ENCODE measurements around the gene LITAF. TPM values are rescaled to one million over a fixed set of nuclear protein-coding genes. Genes with fewer than 3 reads are reported as not detected.
A peak's percentile ranks its signal among the peaks of the same experiment; 100 is the strongest.

LITAF gene
- 30.4 and 45.4 TPM in 2 replicates for total RNA-seq

GRCh38 chr16:11586856-11587642 is at the start of gene LITAF:
TSS of gene LITAF (minus strand) at chr16:11586919. CDS start at chr16:11556730, 30,189 bp downstream.
- no peak for DNase-seq (ENCODE audit: low read depth)
- no peak for TF ChIP-seq CTCF (conservative IDR thresholded peaks at IDR 0.05; ENCODE audit: low read depth, low read length)

GRCh38 chr16:11636172-11636721 is 49.5 kb upstream of the LITAF start:
- TF ChIP-seq CTCF (conservative IDR thresholded peaks at IDR 0.05; ENCODE audit: low read depth, low read length), result no peak
- DNase-seq (ENCODE audit: low read depth), result no peak
- no peak overlapping the region for H3K4me3 ChIP-seq (ENCODE audit: low read depth, low read length)

More at GRCh38 chr16:11586856-11587642, at the start of gene LITAF:
- peak within 1 kb of the TSS; percentile 88 for H3K4me3 ChIP-seq (ENCODE audit: low read depth, low read length)

- no peak for DNase-seq (ENCODE audit: low read depth)
- TF ChIP-seq CTCF (conservative IDR thresholded peaks at IDR 0.05; ENCODE audit: low read depth, low read length), result no peak
- no peak overlapping the region for H3K4me3 ChIP-seq (ENCODE audit: low read depth, low read length)
These were observed 49.0 kb upstream of the LITAF start for GRCh38 chr16:11635679-11636171.

GRCh38 chr16:11635113-11635652 is 48.5 kb upstream of the LITAF start:
- no peak for DNase-seq (ENCODE audit: low read depth)
- no peak for TF ChIP-seq CTCF (conservative IDR thresholded peaks at IDR 0.05; ENCODE audit: low read depth, low read length)

GRCh38 chr16:11634312-11634711 is 47.6 kb upstream of the LITAF start:
- H3K4me3 ChIP-seq (ENCODE audit: low read depth, low read length), result no peak overlapping the region
- DNase-seq (ENCODE audit: low read depth), result no peak
- no peak for TF ChIP-seq CTCF (conservative IDR thresholded peaks at IDR 0.05; ENCODE audit: low read depth, low read length)

More at GRCh38 chr16:11635113-11635652, 48.5 kb upstream of the LITAF start:
- no peak overlapping the region for H3K4me3 ChIP-seq (ENCODE audit: low read depth, low read length)

- no peak for TF ChIP-seq CTCF (conservative IDR thresholded peaks at IDR 0.05; ENCODE audit: low read depth, low read length)
- DNase-seq (ENCODE audit: low read depth), result no peak
- H3K4me3 ChIP-seq (ENCODE audit: low read depth, low read length), result no peak overlapping the region
These were observed 46.4 kb upstream of the LITAF start for GRCh38 chr16:11633113-11633512.
